Measurements from ENCODE around the gene ZIM2.

Gene ZIM2

GRCh38 chr19:56829596-56829995 is 10.9 kb downstream of the ZIM2 start:
- Histone ChIP-seq H3K9ac (ENCODE audit: low read length) (no peak overlapping the region), H3K9me2 (replicated peaks; ENCODE audit: insufficient read depth, low read length) (no peaks in the 10 kb centered on the region), H2AFZ (ENCODE audit: low read depth, low read length, severe bottlenecking) (no peak overlapping the region), H3K9me3 (ENCODE audit: insufficient read depth, low read length) (no peaks in the 10 kb centered on the region), H3K4me3 (ENCODE audit: insufficient read depth, low read length, poor library complexity, severe bottlenecking) (no peak overlapping the region), H3K36me3 (ENCODE audit: low read length) (no peaks in the 10 kb centered on the region), H3K79me2 (ENCODE audit: insufficient read depth, low read length) (no peaks in the 10 kb centered on the region), H3F3A (ENCODE audit: insufficient read depth) (no peaks in the 10 kb centered on the region), H3K27ac (ENCODE audit: low read depth, low read length) (no peak overlapping the region), H3K4me2 (ENCODE audit: low read depth, low read length, poor library complexity, severe bottlenecking) (no peak overlapping the region), H4K20me1 (ENCODE audit: low read depth, low read length) (no peaks in the 10 kb centered on the region), H3K27me3 (ENCODE audit: low read length) (no peaks in the 10 kb centered on the region)
- TF ChIP-seq CTCF (IDR thresholded peaks at IDR 0.05; ENCODE audit: insufficient read depth, low read length, poor library complexity, severe bottlenecking) (no peak), EZH2phosphoT487 (conservative IDR thresholded peaks at IDR 0.05; ENCODE audit: low read length) (no peak)

- no peaks in the 10 kb centered on the region for H3K36me3 ChIP-seq (ENCODE audit: low read length)
- H3K79me2 ChIP-seq (ENCODE audit: insufficient read depth, low read length), result no peaks in the 10 kb centered on the region
- H4K20me1 ChIP-seq (ENCODE audit: low read depth, low read length), result no peaks in the 10 kb centered on the region
- no peaks in the 10 kb centered on the region for H3K27me3 ChIP-seq (ENCODE audit: low read length)
- H3K4me2 ChIP-seq (ENCODE audit: low read depth, low read length, poor library complexity, severe bottlenecking), result no peak overlapping the region
- H3K4me3 ChIP-seq (ENCODE audit: insufficient read depth, low read length, poor library complexity, severe bottlenecking), result no peak overlapping the region
- TF ChIP-seq EZH2phosphoT487 (conservative IDR thresholded peaks at IDR 0.05; ENCODE audit: low read length), result no peak
- TF ChIP-seq CTCF (IDR thresholded peaks at IDR 0.05; ENCODE audit: insufficient read depth, low read length, poor library complexity, severe bottlenecking), result no peak
- H3K9me3 ChIP-seq (ENCODE audit: insufficient read depth, low read length), result no peaks in the 10 kb centered on the region
- H3K9me2 ChIP-seq (replicated peaks; ENCODE audit: insufficient read depth, low read length), result no peaks in the 10 kb centered on the region
- H2AFZ ChIP-seq (ENCODE audit: low read depth, low read length, severe bottlenecking), result no peak overlapping the region
- no peaks in the 10 kb centered on the region for H3F3A ChIP-seq (ENCODE audit: insufficient read depth)
- no peak overlapping the region for H3K9ac ChIP-seq (ENCODE audit: low read length)
- no peak overlapping the region for H3K27ac ChIP-seq (ENCODE audit: low read depth, low read length)
These were observed 12.8 kb downstream of the ZIM2 start for GRCh38 chr19:56827708-56828107.

GRCh38 chr19:56823956-56824355 is 16.6 kb downstream of the ZIM2 start:
- Histone ChIP-seq H3K4me2 (ENCODE audit: low read depth, low read length, poor library complexity, severe bottlenecking) (no peak overlapping the region), H3K36me3 (ENCODE audit: low read length) (no peaks in the 10 kb centered on the region), H2AFZ (ENCODE audit: low read depth, low read length, severe bottlenecking) (no peak overlapping the region), H3K27me3 (ENCODE audit: low read length) (no peaks in the 10 kb centered on the region), H3K4me3 (ENCODE audit: insufficient read depth, low read length, poor library complexity, severe bottlenecking) (no peak overlapping the region), H3K79me2 (ENCODE audit: insufficient read depth, low read length) (no peaks in the 10 kb centered on the region), H3K9me3 (ENCODE audit: insufficient read depth, low read length) (no peaks in the 10 kb centered on the region), H3F3A (ENCODE audit: insufficient read depth) (no peaks in the 10 kb centered on the region), H3K9ac (ENCODE audit: low read length) (no peak overlapping the region), H3K9me2 (replicated peaks; ENCODE audit: insufficient read depth, low read length) (no peaks in the 10 kb centered on the region), H4K20me1 (ENCODE audit: low read depth, low read length) (no peaks in the 10 kb centered on the region), H3K27ac (ENCODE audit: low read depth, low read length) (no peak overlapping the region)
- TF ChIP-seq EZH2phosphoT487 (conservative IDR thresholded peaks at IDR 0.05; ENCODE audit: low read length) (no peak), CTCF (IDR thresholded peaks at IDR 0.05; ENCODE audit: insufficient read depth, low read length, poor library complexity, severe bottlenecking) (no peak)
